HG03139 (cell line): ENCODE measurements around the gene NBPF1.
"Not testable (repeated sequence)": the region's sequence is repeated elsewhere in the genome, so short reads cannot be mapped to it uniquely, and the experiment has no call there.

Experiments
- ATAC-seq: cut with Tn5 transposase; IDR thresholded peaks from one replicate; pipeline ENCODE4 v1.9.1; 2021; ENCODE audit not compliant: unreplicated experiment

NBPF1 gene

DNA sequence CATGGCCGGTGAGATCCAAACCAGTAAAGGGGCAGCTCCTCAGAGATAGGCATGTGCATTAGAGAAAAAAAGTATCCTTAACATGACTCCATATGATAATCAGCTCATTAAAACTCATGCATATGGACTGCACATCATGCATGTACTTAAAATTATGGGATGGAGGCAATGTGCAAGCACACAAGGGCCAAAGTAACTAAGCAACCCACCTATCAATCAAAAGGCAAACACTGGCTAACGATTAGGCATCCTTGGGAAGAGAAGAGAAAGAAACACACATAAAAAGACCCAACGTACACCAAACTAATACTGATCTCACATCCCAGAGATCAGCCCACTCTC lies 94.5 kb downstream of the NBPF1 start:
- ATAC-seq = not testable (repeated sequence)

DNA sequence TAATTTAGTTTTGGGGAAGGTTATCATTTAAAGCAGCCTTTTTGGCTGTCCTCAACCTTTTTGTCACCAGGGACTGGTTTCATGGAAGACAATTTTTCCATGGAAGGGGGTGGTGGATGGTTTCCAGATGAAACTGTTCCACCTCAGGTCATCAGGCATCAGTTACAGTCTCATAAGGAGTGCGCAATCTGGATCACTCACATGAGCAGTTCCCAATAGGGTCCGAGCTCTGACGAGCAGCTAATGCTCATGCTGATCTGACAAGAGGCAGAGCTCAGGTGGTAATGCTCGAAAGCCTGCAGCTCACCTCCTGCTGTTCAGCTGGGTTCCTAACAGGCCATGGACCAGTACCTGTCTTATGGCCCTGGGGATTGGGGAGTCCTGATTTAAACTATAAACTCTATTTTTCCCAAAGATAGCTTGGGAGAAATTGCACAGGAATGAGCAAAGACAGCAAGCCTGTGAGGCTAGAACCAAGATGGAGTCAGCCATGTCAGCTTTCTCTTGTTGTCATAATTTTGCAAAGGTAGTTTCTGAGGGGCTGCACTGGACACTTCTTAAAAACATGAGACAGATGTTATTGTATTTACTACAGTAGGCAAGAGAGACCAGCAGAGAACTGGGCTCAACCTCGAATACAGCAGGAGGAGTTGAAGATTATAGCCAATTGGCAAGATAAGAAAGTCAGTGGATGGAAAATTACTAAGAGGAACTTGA lies 96.5 kb downstream of the NBPF1 start:
- ATAC-seq = not testable (repeated sequence)

DNA sequence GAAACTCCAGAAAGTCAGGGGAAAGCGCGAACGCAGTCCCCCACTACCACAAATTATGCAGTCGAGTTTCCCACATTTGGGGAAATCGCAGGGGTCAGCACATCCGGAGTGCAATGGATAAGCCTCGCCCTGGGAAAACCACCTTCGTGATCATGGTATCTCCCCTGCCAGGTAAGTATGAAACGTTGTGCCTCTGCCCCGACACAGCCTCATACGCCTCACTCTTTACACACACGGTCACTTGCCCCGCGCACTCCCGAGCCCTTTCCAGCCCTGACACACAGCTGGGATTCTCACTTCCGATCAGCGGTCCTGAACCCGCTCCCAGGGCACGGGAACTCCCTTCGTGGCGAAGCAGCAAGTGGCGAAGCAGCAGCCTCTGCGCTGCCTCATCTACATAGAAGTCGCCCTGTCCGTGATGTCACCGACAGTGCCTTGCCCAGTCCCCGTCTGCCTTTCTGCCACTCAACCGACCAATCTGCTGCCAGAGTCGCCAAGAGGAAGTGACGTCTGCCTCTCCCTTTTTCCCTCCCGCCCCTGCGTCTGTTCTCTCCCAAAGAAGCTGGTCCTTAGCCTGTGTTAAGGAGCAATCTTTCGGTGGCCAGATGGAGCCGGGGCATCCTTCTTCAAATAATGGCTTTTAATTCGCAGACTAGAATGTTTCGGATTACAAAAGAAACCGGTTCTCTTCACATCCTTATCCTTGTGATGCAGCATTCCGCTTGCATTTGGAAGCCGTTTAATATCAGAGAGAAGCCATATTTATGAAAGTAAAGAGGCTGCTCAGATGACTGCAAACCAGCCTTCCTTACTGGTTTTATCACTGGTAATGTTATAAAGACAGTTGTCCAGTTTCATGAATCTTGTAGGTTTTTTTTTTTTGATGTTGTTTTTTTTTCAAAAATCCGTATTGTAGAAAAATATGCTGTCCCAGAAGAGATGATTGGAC lies 99.0 kb downstream of the NBPF1 start, which contains the start of gene RNU1-1:
RNU1-1 (minus strand) TSS at position 179 of the 949 bp plus-strand sequence.
- not testable (repeated sequence) for ATAC-seq

DNA sequence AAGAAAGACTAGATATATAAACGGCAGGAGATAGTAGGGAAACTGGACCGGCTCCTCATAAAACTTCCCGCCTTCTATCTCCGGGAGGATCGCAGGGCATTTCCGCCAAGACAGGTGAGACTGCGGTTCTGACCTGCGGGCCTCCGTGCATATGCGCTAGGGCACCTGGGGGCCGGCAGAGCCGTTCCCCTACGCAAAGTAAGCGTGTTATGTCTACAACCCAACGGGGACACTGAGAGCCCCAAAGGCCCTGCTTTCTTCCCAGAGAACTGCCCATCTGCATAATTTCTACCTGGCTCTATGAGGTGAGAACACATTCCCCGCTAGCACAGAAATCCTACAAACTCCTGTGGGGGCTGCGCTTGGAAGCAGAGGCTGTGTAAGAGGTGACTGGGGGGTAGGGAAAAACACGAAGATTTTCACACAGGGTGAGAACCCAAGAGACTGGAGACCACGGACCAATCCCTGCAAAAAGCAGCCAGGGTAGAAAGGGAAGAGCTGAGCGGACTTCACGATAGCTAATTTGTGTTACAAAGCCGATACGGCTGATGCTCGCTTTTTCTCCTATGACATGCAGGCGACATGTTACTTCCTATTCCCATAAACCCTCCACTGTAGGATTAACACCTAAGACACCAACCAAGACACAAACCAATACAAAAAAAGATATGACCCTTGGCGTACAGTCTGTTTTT lies 99.8 kb downstream of the NBPF1 start:
- peak; percentile 93 for ATAC-seq

DNA sequence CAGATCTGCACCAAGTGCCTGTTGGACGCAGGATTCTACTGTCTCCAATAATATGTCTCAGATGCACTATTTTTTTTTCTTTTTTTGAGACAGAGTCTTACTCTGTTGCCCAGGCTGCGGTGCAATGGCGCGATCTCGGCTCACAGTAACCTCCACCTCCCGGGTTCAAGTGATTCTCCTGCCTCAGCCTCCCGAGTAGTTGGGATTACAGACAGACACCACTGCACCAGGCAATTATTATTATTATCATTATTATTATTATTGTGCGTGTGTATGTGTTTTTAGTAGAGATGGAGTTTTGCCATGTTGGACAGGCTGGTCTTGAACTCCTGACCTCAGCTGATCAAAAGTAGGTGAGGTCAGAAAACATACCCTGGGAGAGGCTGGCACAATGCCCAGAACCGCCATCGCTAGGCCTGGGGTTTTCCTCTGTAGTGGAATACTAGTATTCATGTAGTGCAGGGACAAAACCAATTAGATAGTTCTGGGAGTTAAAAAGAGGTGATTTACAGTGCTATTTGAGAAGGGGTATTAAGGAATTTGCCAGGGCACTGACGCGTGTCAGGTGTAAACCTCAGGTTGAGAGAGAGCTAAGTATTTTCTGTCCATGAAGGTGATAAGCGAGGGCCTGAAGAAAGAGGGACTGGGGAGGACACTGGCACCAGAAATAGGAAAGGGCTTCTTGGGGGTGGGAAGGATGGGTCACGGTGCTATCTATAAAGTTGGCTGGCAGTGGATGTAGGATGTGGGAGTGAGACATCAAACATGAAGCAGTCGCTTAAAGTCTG lies 100.5 kb downstream of the NBPF1 start:
- ATAC-seq = not testable (repeated sequence)
